GM13976 (cell line): ENCODE results near the gene LRMDA.
"Not testable (repeated sequence)": the region's sequence is repeated elsewhere in the genome, so short reads cannot be mapped to it uniquely, and the experiment has no call there.

Source experiments
- DNase-seq: peaks from one replicate; pipeline ENCODE4 v3.0.0; 2012; ENCODE audit warnings: low spot score
- in situ Hi-C: fragments of 300-500 bp; cut with MboI; formaldehyde crosslinking; loops from one replicate; pipeline ENCODE4 v1.12.0; 2022; ENCODE audit warnings: low sequenced_read_pairs, mixed read lengths, inconsistent platforms; ENCODE audit not compliant: unreplicated experiment
- TF ChIP-seq, protein P1 (sequence below): IDR thresholded peaks from 2 replicates; pipeline ENCODE4 v1.5.1; 2012; ENCODE audit warnings: borderline replicate concordance, mild to moderate bottlenecking; ENCODE audit not compliant: insufficient read depth; ENCODE audit errors: extremely low read depth, missing control alignments, control extremely low read depth

Gene LRMDA

DNA sequence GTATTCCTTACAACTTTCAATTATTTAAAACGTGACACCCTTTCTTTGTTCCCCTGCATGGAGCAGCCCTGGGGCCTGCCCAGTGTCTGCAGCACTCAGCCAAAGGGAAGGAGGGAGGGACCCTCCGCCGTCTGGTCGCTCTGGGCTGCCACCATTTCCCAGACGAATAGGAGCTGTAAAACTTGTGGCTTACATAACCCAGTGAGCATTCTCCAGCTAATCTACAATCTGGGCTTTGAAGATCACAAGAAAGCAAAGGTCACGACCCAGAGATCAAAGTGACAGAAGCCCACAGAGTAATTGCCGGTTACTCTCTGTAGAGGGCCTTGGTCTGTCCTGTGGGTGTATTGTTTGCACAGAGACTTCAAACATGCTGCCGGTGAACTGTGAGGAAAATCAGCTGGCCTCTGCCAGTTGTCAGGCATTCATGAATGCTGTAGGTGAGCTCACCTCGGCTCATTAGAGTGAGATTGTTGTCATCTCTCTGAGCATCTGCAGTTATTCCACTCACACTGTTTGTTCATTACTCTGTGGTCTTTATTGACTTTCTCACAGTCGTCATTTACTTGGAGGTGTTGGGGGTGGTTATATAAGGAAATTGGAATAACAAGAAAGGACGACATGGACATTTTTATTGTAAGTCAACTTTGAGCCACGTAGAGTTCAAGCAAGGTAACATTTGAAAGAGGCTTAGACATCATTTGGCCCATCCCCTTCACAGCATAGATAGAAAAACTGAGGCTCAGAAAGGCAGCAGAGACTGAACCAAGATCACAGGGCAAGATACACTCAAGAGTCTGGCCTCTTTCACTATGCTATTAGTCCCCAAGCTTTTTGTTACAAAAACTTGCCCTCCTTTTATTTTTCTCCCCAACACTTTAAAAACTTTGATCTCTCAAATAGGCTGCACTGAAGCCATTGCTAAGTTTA, 619.8 kb downstream of the LRMDA start:
- no peak for DNase-seq
- in situ Hi-C loops: no loop called here
- TF ChIP-seq, protein P1, sequence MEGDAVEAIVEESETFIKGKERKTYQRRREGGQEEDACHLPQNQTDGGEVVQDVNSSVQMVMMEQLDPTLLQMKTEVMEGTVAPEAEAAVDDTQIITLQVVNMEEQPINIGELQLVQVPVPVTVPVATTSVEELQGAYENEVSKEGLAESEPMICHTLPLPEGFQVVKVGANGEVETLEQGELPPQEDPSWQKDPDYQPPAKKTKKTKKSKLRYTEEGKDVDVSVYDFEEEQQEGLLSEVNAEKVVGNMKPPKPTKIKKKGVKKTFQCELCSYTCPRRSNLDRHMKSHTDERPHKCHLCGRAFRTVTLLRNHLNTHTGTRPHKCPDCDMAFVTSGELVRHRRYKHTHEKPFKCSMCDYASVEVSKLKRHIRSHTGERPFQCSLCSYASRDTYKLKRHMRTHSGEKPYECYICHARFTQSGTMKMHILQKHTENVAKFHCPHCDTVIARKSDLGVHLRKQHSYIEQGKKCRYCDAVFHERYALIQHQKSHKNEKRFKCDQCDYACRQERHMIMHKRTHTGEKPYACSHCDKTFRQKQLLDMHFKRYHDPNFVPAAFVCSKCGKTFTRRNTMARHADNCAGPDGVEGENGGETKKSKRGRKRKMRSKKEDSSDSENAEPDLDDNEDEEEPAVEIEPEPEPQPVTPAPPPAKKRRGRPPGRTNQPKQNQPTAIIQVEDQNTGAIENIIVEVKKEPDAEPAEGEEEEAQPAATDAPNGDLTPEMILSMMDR: no peak

DNA sequence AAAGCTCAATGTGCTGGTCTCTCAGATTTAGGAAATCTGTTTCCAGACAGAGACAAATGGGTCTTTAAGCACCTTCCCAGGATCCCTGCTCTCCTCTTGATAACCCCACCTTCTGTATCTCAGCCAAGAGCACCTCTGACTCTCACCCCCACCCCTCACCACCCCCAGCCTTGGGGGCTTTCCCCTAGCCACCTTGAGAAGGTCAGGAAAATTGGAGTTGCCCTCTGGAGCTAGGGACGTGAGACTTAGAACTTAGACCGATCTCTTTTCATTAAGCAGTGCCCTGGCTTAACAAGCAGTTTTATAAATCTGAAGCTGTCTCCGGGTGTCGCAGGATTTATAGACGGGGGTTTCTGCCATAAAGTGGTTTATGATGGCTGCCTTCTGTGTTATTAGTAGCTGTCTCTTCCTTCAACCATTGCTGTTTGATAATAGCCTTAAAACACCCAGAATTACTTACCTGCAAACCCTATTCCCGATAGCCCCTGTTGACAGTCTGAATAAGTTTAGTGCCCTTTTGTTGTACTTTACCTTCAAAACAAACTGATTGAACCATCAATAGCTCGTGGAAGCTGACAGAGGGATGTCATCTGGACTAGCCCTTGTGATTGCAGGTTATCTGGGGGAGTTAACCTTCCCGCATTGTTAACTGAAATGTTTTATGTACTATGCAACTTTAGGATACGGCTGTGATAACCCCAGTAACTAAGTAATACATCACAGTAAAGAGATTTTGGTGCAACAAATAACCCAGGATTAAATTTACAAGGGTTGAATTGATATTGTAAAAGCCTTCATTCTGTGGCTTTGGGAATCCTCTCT, 621.5 kb downstream of the LRMDA start:
- in situ Hi-C loops: no loop called here
- no peak for DNase-seq
- TF ChIP-seq, protein P1: no peak

DNA sequence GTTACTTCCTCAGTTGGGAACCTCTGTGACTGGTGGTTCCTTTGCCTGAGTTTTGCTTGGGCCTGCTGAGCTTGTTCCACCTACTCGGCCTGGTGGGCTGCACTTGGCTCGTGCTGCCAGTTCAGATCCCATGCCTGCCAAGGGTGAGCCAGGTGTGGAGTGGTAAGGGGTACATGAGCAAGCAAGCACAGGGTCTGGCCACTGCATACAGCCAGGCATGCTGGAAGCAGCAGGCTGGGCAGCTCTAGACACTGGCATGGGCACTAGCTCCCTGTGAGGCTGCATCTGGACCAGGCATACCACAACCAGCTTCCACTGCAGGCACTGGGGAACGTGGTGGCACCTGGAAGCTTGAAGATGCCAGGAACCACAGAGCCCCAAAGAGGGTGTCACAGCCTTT, 624.0 kb downstream of the LRMDA start:
- in situ Hi-C loops: no loop called here
- DNase-seq: no peak

DNA sequence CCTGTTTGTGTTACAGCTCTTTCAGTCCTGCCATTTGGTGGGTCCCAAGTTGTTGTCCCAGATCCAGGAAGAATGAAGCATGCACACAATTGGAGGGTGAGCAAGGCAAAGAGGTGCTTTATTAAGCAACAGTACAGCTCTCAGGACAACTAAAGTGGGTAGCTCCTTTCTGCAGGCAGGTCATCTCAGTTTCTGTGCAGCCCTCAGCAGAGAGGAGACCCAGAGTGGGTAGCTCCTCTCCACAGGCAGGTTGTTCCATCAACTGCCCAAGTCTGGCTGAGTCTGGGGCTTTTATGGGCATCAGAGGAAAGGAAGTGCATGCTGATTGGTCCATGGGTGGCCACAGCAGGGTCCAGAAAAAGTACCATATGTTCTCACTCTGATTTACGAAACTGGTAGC, 624.5 kb downstream of the LRMDA start:
- no peak for DNase-seq
- in situ Hi-C loops: no loop called here
- TF ChIP-seq, protein P1: no peak

More for the DNA sequence above, 624.0 kb downstream of the LRMDA start:
- TF ChIP-seq, protein P1: no peak

DNA sequence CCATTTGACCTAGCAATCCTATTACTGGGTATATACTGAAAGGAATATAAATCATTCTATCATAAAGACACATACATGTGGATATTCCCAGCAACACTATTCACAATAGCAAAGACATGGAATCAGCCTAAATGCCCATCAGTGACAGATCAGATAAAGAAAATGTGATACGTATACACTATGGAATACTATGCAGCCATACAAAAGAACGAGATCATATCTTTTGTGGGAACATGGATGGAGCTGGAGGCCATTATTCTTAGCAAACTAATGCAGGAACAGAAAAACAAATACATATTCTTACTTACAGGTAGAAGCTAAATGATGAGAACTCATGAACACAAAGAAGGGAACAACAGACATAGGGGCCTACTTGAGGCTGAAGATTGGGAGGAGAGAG, 629.6 kb downstream of the LRMDA start:
- in situ Hi-C loops, DNase-seq: not testable (repeated sequence)

DNA sequence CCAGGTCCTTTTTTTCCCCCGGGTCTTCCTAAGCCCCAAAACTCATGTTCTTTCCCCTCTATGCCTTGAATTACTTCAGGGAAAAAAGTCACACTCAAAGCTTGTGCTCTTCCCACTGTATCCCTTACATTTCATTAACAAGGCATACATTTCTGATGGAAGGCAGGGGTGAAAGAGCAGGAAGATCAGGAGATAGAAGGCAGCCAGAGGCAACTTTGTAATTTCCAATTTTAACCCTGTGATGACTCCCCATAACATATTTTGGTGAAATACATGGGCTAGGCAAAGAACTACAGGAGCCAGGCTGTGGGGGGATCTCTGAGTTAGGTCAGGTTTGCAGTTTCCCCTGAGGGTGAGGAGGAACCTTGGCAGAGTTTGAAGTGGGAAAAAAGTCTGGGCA, 635.0 kb downstream of the LRMDA start:
- in situ Hi-C loops: no loop called here
- TF ChIP-seq, protein P1: no peak
- no peak for DNase-seq

DNA sequence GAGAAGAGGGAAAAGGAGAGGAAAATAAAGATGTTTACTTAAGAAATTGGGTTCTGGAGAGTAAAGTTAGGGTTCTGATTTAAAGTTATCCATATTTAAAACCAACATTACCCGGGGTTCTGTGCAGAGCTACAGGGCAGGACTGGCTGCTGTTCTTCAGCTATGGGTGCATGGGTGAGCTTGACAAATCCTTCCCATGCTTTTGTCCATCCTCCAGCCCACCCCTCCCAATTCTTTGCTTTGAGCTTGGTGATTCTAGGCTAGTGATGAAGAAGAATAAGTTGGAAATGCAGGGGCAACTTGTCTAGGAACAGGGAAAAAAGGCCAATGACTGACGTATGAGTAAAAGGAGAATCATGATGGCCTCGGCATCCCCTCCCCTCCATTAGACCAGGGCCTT, 636.0 kb downstream of the LRMDA start:
- in situ Hi-C loops: no loop called here
- TF ChIP-seq, protein P1: no peak
- no peak for DNase-seq
